Measurements from ENCODE around the gene ANKRD40.

GRCh38 chr17:50737118-50737698, 29.5 kb upstream of the ANKRD40 start:
- TF ChIP-seq CTCF (IDR thresholded peaks at IDR 0.05; ENCODE audit: insufficient read depth, low read length, poor library complexity, severe bottlenecking) (no peak), EZH2phosphoT487 (conservative IDR thresholded peaks at IDR 0.05; ENCODE audit: low read length) (no peak)

Data from SU-DHL-6 (cell line).